K562 (cell line): ENCODE measurements around the gene LAGE3. TPM values are rescaled to one million over a fixed set of nuclear protein-coding genes. Genes with fewer than 3 reads are reported as not detected.

Experiments used
- CHD2 ChIP-seq: IDR thresholded peaks from 2 replicates; pipeline ENCODE4 v1.6.1; 2011; ENCODE audit warnings: low read depth, low read length
- EGR1 ChIP-seq: fragments of 450-650 bp; conservative IDR thresholded peaks from 2 replicates; pipeline ENCODE4 v1.6.1; 2017; ENCODE audit warnings: mild to moderate bottlenecking
- ERF ChIP-seq: fragments of 450-650 bp; formaldehyde crosslinking; IDR thresholded peaks from 2 replicates; pipeline ENCODE4 v1.4.0; 2020; ENCODE audit warnings: mild to moderate bottlenecking, mixed read lengths
- LEF1 ChIP-seq: fragments of 450-650 bp; IDR thresholded peaks from 2 replicates; pipeline ENCODE4 v1.6.1; 2016; ENCODE audit warnings: mild to moderate bottlenecking
- MTA1 ChIP-seq: fragments of 450-650 bp; IDR thresholded peaks from 2 replicates; pipeline ENCODE4 v1.6.1; 2017; ENCODE audit warnings: borderline replicate concordance
- NCOA4 ChIP-seq: fragments of 450-650 bp; IDR thresholded peaks from 2 replicates; pipeline ENCODE4 v1.6.1; 2018; ENCODE audit warnings: mild to moderate bottlenecking; ENCODE audit not compliant: partially characterized antibody
- NCOR1 ChIP-seq: fragments of 450-650 bp; IDR thresholded peaks from 2 replicates; pipeline ENCODE4 v1.6.1; 2016; ENCODE audit warnings: mild to moderate bottlenecking, moderate library complexity
- NONO ChIP-seq, 2 experiments: fragments of 200-400 bp in 1 of 2; fragments of 450-650 bp in 1 of 2; formaldehyde crosslinking in 1 of 2; IDR thresholded peaks; 2 replicates each; pipeline ENCODE4 v1.6.1; 2017; ENCODE audit warnings: low read depth in 2 of 2, mild to moderate bottlenecking in 2 of 2, moderate library complexity in 2 of 2, low read length in 1 of 2
- PYGO2 ChIP-seq: fragments of 450-650 bp; IDR thresholded peaks from 2 replicates; pipeline ENCODE4 v1.6.1; 2016; ENCODE audit warnings: mild to moderate bottlenecking, missing genetic modification characterization, moderate library complexity, missing compliant biosample characterization
- SETDB1 ChIP-seq: IDR thresholded peaks from one replicate; pipeline ENCODE4 v1.6.1; 2012; ENCODE audit warnings: low read length, control low read depth, inconsistent platforms
- SMAD1 ChIP-seq: fragments of 150-350 bp; IDR thresholded peaks from 2 replicates; pipeline ENCODE4 v1.6.1; 2014; ENCODE audit warnings: low read length, low read depth; ENCODE audit not compliant: partially characterized antibody
- SMC3 ChIP-seq: conservative IDR thresholded peaks from 2 replicates; pipeline ENCODE4 v1.6.1; 2011; ENCODE audit warnings: low read depth, low read length, improper control_type of control experiment; ENCODE audit not compliant: insufficient read depth
- TRIM28 ChIP-seq: fragments of 450-650 bp; IDR thresholded peaks from 2 replicates; pipeline ENCODE4 v1.6.1; 2017
- ZNF143 ChIP-seq: sonication (generic); formaldehyde crosslinking; IDR thresholded peaks from 2 replicates; pipeline ENCODE4 v1.9.0; 2022; ENCODE audit warnings: mild to moderate bottlenecking, missing genetic modification reagents
- ZNF174 ChIP-seq: fragments of 250-450 bp; sonication (Bioruptor Pico); IDR thresholded peaks from 2 replicates; pipeline ENCODE4 v1.4.0; 2020; ENCODE audit warnings: mild to moderate bottlenecking
- ZNF431 ChIP-seq: sonication (generic); formaldehyde crosslinking; IDR thresholded peaks from 2 replicates; pipeline ENCODE4 v1.8.0; 2022; ENCODE audit warnings: mild to moderate bottlenecking, missing genetic modification reagents
- ZNF586 ChIP-seq: fragments of 450-650 bp; formaldehyde crosslinking; conservative IDR thresholded peaks from 2 replicates; pipeline ENCODE4 v1.4.0; 2020; ENCODE audit warnings: mild to moderate bottlenecking, moderate library complexity
- polyA plus RNA-seq, 8 experiments: library from polyadenylated mRNA; depleted of rRNA in 4 of 8; stranded (reverse) in 5 of 8; unstranded in 3 of 8; fragments of >200 nt; fragmentation: Nextera tagmentation in 2 of 8; fragmentation: Illumina TruSeq in 1 of 8; extraction: Ambion mirVana in 2 of 8; extraction: Trizol in 1 of 8; gene quantifications; 2 replicates each; pipeline versions ENCODE4 v1.2.1 to v1.2.3, GENCODE V29; 2011 to 2014; ENCODE audit warnings: inconsistent platforms in 1 of 8, missing spikeins in 1 of 8
- total RNA-seq, 7 experiments: library from RNA; depleted of rRNA in 6 of 7; stranded (reverse); fragments of >200 nt in 6 of 7; fragmentation: Illumina TruSeq in 2 of 7; extraction: Trizol in 2 of 7; gene quantifications; 2 replicates each; pipeline versions ENCODE4 v1.2.1 to v1.2.3, GENCODE V29; 2011 to 2021; ENCODE audit warnings: low replicate concordance in 1 of 7
- TF ChIP-seq, protein P1 (sequence below), 3 experiments: fragments of 200-800 bp in 1 of 3; fragments of 250-450 bp in 1 of 3; fragments of 450-650 bp in 1 of 3; sonication (Bioruptor Pico) in 1 of 3; sonication (Bioruptor generic) in 1 of 3; formaldehyde crosslinking in 1 of 3; IDR thresholded peaks; 2 replicates each; pipeline versions ENCODE4 v1.6.1 to v1.8.0; 2016 to 2022; ENCODE audit warnings: mild to moderate bottlenecking in 2 of 3, missing genetic modification characterization in 2 of 3, missing compliant biosample characterization in 1 of 3, moderate library complexity in 1 of 3
- TF ChIP-seq, protein P2 (sequence below): IDR thresholded peaks from 2 replicates; pipeline ENCODE4 v1.6.1; 2016; ENCODE audit warnings: missing genetic modification characterization, missing compliant biosample characterization
- TF ChIP-seq, protein P3 (sequence below): fragments of 450-650 bp; formaldehyde crosslinking; IDR thresholded peaks from 2 replicates; pipeline ENCODE4 v1.4.0; 2020; ENCODE audit warnings: mild to moderate bottlenecking, mixed read lengths

LAGE3 gene
- total and polyA plus RNA-seq, 9 of the 15 experiments (the other 6 are each of a cell fraction or from before 2014, with no cell fraction given), result 28.2 to 125 (median 35.8) TPM

DNA sequence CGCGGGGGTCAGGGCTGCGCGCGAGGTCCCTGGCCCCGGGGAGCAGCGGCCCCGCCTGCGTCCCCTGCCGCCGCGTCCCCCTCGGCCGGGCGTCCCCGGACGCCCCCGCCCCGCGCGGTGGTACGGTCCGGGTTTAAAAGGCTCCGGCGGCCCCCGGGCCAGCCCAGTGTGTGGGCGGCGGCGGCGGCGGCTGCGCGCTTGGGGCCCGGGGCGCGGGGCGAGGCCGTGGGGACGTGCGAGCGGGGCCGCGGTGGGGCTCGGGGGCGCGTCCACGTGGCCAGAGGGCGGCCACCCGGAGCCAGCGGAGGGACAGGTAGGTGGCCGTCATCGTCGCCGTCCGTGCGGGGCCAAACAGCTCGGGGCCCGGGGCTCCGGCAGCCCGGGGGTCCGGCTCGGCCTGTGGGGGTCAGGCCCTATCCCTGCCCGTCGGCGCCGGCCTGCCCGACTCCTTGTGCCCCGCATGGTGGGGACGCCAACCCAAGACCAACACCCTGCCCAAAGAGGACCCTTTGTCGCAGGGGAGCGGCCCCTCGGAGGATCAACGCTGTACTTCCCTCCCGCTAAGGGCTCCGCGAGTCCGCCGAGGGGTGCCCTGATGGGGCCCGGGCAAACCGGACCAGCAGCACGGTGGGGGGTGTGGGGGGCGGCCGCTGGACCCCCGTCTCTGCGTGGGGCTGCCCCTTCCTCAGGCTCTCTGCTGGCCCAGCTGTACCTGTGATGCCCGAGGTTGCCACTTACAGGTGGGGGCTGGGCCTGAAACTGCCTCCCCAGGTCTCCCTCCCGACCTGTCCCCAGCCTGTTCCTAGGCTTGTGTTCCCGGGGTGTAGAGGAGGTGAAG, 20.7 kb downstream of the LAGE3 start, which contains the start of gene PLXNA3 (continued):
- no peak for TF ChIP-seq NCOR1
- TF ChIP-seq ZNF431, result no peak
- no peak for TF ChIP-seq SMAD1
- no peak for TF ChIP-seq NCOA4
- peak; percentile 97 to 99 for TF ChIP-seq NONO (IDR thresholded peaks at IDR 0.05; ENCODE audit: low read depth in 2 of 2, low read length in 1 of 2)
- no peak for TF ChIP-seq TRIM28
- no peak for TF ChIP-seq ZNF174
- no peak for TF ChIP-seq ZNF143 (CRISPR knock-in tag)
- 0 out of 2 replicates have a peak, but pooled peaks have one; percentile 3 for TF ChIP-seq EGR1
- TF ChIP-seq, protein P1, sequence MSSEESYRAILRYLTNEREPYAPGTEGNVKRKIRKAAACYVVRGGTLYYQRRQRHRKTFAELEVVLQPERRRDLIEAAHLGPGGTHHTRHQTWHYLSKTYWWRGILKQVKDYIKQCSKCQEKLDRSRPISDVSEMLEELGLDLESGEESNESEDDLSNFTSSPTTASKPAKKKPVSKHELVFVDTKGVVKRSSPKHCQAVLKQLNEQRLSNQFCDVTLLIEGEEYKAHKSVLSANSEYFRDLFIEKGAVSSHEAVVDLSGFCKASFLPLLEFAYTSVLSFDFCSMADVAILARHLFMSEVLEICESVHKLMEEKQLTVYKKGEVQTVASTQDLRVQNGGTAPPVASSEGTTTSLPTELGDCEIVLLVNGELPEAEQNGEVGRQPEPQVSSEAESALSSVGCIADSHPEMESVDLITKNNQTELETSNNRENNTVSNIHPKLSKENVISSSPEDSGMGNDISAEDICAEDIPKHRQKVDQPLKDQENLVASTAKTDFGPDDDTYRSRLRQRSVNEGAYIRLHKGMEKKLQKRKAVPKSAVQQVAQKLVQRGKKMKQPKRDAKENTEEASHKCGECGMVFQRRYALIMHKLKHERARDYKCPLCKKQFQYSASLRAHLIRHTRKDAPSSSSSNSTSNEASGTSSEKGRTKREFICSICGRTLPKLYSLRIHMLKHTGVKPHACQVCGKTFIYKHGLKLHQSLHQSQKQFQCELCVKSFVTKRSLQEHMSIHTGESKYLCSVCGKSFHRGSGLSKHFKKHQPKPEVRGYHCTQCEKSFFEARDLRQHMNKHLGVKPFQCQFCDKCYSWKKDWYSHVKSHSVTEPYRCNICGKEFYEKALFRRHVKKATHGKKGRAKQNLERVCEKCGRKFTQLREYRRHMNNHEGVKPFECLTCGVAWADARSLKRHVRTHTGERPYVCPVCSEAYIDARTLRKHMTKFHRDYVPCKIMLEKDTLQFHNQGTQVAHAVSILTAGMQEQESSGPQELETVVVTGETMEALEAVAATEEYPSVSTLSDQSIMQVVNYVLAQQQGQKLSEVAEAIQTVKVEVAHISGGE (CRISPR knock-in tag; IDR thresholded peaks at IDR 0.05), result 0 out of 6 replicates have a peak, but pooled peaks of 1 of the 3 experiments have one; percentile 28
- TF ChIP-seq ZNF586 (CRISPR knock-in tag), result no peak
- TF ChIP-seq SETDB1, result no peak
- TF ChIP-seq, protein P2, sequence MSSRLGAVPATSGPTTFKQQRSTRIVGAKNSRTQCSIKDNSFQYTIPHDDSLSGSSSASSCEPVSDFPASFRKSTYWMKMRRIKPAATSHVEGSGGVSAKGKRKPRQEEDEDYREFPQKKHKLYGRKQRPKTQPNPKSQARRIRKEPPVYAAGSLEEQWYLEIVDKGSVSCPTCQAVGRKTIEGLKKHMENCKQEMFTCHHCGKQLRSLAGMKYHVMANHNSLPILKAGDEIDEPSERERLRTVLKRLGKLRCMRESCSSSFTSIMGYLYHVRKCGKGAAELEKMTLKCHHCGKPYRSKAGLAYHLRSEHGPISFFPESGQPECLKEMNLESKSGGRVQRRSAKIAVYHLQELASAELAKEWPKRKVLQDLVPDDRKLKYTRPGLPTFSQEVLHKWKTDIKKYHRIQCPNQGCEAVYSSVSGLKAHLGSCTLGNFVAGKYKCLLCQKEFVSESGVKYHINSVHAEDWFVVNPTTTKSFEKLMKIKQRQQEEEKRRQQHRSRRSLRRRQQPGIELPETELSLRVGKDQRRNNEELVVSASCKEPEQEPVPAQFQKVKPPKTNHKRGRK (tag), result no peak
- no peak for TF ChIP-seq SMC3
- TF ChIP-seq, protein P3, sequence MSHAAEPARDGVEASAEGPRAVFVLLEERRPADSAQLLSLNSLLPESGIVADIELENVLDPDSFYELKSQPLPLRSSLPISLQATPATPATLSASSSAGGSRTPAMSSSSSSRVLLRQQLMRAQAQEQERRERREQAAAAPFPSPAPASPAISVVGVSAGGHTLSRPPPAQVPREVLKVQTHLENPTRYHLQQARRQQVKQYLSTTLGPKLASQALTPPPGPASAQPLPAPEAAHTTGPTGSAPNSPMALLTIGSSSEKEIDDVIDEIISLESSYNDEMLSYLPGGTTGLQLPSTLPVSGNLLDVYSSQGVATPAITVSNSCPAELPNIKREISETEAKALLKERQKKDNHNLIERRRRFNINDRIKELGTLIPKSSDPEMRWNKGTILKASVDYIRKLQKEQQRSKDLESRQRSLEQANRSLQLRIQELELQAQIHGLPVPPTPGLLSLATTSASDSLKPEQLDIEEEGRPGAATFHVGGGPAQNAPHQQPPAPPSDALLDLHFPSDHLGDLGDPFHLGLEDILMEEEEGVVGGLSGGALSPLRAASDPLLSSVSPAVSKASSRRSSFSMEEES (CRISPR knock-in tag), result no peak
- TF ChIP-seq ERF (CRISPR knock-in tag), result no peak
- no peak for TF ChIP-seq LEF1
- no peak for TF ChIP-seq PYGO2 (tag)
- no peak for TF ChIP-seq CHD2
- no peak for TF ChIP-seq MTA1
